Cardiac fibroblast (primary cell): ENCODE measurements around the gene SPPL3.
"Not testable (repeated sequence)": the region's sequence is repeated elsewhere in the genome, so short reads cannot be mapped to it uniquely, and the experiment has no call there.

Source experiments
- DNase-seq, 2 donors: peaks; one replicate each; pipeline versions ENCODE4 v3.0.0 to v3.0.0-alpha.2; 2010; ENCODE audit warnings: low read depth in 2 of 2
- H3K4me3 ChIP-seq, 2 donors: replicated peaks in 1 of 2; 1 replicate in 1 of 2; 2 replicates in 1 of 2; pipeline ENCODE4 v1.5.1; 2011; ENCODE audit warnings: low read depth in 2 of 2, low read length in 2 of 2, mild to moderate bottlenecking in 2 of 2, moderate library complexity in 1 of 2
- TF ChIP-seq, protein P1 (sequence below): IDR thresholded peaks from one replicate; pipeline ENCODE4 v1.5.1; 2011; ENCODE audit warnings: low read depth, mild to moderate bottlenecking, low read length, inconsistent platforms

Gene SPPL3

GRCh38 chr12:120738252-120739030, 165.7 kb downstream of the SPPL3 start:
- TF ChIP-seq, protein P1, sequence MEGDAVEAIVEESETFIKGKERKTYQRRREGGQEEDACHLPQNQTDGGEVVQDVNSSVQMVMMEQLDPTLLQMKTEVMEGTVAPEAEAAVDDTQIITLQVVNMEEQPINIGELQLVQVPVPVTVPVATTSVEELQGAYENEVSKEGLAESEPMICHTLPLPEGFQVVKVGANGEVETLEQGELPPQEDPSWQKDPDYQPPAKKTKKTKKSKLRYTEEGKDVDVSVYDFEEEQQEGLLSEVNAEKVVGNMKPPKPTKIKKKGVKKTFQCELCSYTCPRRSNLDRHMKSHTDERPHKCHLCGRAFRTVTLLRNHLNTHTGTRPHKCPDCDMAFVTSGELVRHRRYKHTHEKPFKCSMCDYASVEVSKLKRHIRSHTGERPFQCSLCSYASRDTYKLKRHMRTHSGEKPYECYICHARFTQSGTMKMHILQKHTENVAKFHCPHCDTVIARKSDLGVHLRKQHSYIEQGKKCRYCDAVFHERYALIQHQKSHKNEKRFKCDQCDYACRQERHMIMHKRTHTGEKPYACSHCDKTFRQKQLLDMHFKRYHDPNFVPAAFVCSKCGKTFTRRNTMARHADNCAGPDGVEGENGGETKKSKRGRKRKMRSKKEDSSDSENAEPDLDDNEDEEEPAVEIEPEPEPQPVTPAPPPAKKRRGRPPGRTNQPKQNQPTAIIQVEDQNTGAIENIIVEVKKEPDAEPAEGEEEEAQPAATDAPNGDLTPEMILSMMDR, result no peak
- no peak overlapping the region for H3K4me3 ChIP-seq
- DNase-seq, result no peak

DNA sequence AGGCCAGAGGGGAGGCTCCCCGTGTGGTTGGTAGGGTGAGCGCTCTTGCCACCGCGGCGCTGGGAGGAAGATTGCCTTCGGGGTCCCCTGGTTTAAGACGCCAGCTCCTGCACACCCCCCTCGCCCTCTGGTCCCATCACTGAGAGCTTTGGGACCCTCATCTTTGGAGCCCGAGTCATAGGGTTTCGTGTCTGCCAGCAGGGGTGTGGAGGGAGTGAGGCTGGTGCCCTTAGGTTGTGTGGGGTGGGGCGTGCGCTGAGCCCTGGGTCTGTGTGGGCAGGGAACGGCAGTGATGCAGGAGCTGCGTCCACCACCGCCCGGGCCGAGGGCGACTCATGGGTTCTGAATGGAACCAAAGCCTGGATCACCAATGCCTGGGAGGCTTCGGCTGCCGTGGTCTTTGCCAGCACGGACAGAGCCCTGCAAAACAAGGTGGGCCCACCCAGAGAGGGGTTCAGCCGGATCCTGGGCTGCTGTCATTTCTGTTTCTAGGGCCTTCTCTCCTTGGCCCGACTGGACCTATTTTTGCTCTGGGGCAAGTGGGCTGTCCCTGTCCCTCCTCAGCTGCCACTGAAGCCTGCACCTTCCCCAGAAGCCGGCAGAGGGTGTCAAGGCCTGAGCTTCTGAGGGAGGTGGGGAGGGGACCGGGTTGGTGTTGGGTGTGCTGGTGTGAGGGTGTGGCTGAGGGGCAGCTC, 166.5 kb downstream of the SPPL3 start:
- H3K4me3 ChIP-seq, result no peak overlapping the region
- TF ChIP-seq, protein P1, result peak; percentile 44
- peak; percentile 15 to 17 for DNase-seq

GRCh38 chr12:120736404-120737331, 167.5 kb downstream of the SPPL3 start:
- no peak for DNase-seq
- no peak overlapping the region for H3K4me3 ChIP-seq
- TF ChIP-seq, protein P1, result no peak

DNA sequence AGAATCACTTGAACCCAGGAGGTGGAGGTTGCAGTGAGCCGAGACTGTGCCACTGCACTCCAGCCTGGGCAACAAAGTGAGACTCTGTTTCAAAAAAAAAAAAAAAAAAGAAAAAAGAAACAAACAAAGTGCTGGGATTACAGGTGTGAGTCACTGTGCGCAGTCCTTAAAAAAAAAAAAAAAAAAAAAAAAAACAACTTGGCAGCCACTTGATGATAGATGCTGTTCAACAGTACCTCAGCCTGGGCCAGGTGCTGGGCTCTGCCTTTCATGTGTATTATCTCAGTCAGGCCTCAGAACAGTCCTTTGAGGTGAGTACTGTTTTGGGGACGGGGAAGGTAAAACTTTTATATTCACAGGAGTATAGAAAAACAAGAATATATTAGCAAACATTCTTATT, 169.0 kb downstream of the SPPL3 start:
- TF ChIP-seq, protein P1, result no peak
- H3K4me3 ChIP-seq, result no peak overlapping the region
- DNase-seq, result no peak

DNA sequence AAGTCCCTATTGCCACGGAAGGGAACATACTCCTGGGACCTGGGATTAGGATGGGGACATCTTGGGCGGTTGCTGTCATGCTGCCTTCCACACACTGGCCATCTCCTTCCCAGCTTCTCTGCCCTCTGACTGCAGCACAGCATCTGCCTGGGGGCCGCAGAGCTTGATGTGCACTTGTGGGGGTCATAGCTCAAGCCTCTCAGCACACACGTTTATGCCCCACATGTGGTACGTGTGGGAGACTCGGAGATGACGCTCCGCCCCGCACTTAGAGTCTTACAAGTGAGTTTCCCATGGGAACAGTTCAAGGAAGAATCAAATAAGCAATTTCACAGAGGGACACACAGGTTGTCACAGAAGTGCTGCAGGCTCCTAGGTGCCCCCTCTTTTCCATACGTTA, 169.9 kb downstream of the SPPL3 start:
- TF ChIP-seq, protein P1, result no peak
- no peak overlapping the region for H3K4me3 ChIP-seq
- no peak for DNase-seq

- H3K4me3 ChIP-seq, result no peak overlapping the region
- TF ChIP-seq, protein P1, result no peak
- no peak for DNase-seq
Observed at GRCh38 chr12:120733574-120733973, 170.6 kb downstream of the SPPL3 start.

GRCh38 chr12:120732198-120732597, 172.0 kb downstream of the SPPL3 start:
- DNase-seq, H3K4me3 ChIP-seq: not testable (repeated sequence)
